Right kidney (tissue), 1 donor: ENCODE results near the gene HSF2.

ENCODE experiments used
- DNase-seq: peaks from one replicate; pipeline ENCODE4 v3.0.0-alpha.2; 2016

The HSF2 gene

GRCh38 chr6:122394016-122394415, 5.4 kb upstream of the HSF2 start:
- DNase-seq = no peak

GRCh38 chr6:122399055-122399347, 451 bp upstream of the HSF2 start:
- DNase-seq = no peak

GRCh38 chr6:122400121-122400450, 634 bp downstream of the HSF2 start:
- no peak for DNase-seq

- DNase-seq = no peak
These were observed 1.1 kb downstream of the HSF2 start for GRCh38 chr6:122400462-122401089.

GRCh38 chr6:122401104-122401503, 1.7 kb downstream of the HSF2 start:
- no peak for DNase-seq

GRCh38 chr6:122404444-122404843, 5.0 kb downstream of the HSF2 start:
- no peak for DNase-seq

GRCh38 chr6:122405417-122405816, 6.0 kb downstream of the HSF2 start:
- DNase-seq = no peak

- no peak for DNase-seq
These were observed 6.7 kb downstream of the HSF2 start for GRCh38 chr6:122406187-122406586.

- DNase-seq = no peak
These were observed 8.3 kb downstream of the HSF2 start for GRCh38 chr6:122407712-122408111.

- DNase-seq = no peak
These were observed 8.8 kb downstream of the HSF2 start for GRCh38 chr6:122408240-122408639.

- no peak for DNase-seq
These were observed 9.4 kb downstream of the HSF2 start for GRCh38 chr6:122408702-122409458.

GRCh38 chr6:122412001-122412400, 12.5 kb downstream of the HSF2 start:
- no peak for DNase-seq

GRCh38 chr6:122416825-122417224, 17.4 kb downstream of the HSF2 start:
- no peak for DNase-seq

GRCh38 chr6:122422003-122422402, 22.6 kb downstream of the HSF2 start:
- no peak for DNase-seq

- DNase-seq = no peak
These were observed 23.3 kb downstream of the HSF2 start for GRCh38 chr6:122422614-122423267.

GRCh38 chr6:122423734-122424133, 24.3 kb downstream of the HSF2 start:
- DNase-seq = no peak

GRCh38 chr6:122426597-122426996, 27.1 kb downstream of the HSF2 start:
- no peak for DNase-seq

- no peak for DNase-seq
These were observed 29.3 kb downstream of the HSF2 start for GRCh38 chr6:122428781-122429180.

GRCh38 chr6:122429323-122429722, 29.9 kb downstream of the HSF2 start:
- DNase-seq = no peak

- DNase-seq = no peak
These were observed 32.3 kb downstream of the HSF2 start for GRCh38 chr6:122431780-122432179.

GRCh38 chr6:122432816-122433215, 33.4 kb downstream of the HSF2 start:
- DNase-seq = no peak

- no peak for DNase-seq
These were observed 39.5 kb downstream of the HSF2 start for GRCh38 chr6:122438975-122439374.

- no peak for DNase-seq
These were observed 45.8 kb downstream of the HSF2 start for GRCh38 chr6:122445274-122445673.

- no peak for DNase-seq
These were observed 49.6 kb downstream of the HSF2 start for GRCh38 chr6:122449069-122449468.
